ENCODE measurements around the gene PCSK5.

- TF ChIP-seq CTCF (IDR thresholded peaks at IDR 0.05) (no peak), POLR2A (IDR thresholded peaks at IDR 0.05) (no peak)
Measured at GRCh38 chr9:75957116-75957515, 66.6 kb downstream of the PCSK5 start.

Measured in adrenal gland (tissue), 5 donors.